ENCODE data around the gene PAIP1. TPM values are rescaled to one million over a fixed set of nuclear protein-coding genes. Genes with fewer than 3 reads are reported as not detected.
A peak's percentile ranks its signal among the peaks of the same experiment; 100 is the strongest.

PAIP1 gene
- total and polyA plus RNA-seq, 8 donors = 78.2 to 149 (median 125) TPM

DNA sequence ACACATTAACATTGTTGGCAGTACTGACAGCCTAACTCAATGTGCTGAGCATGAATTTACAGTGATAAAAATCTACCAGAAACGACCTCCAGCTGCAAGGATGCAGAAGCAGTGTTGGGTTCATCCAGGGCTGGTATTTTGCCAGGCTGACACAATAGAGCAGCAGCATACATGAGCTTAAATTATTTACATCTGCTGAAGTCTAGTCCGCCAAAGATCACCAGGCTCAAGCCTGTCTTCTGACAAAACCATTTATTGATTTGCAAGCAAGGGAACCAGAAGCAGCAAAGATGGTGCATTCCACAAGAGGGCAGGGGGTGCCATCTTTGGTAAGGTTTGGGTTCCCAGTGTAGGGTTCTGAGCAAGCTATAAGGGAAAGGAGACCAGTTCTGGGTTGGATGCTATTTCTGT, 33.2 kb downstream of the PAIP1 start:
- Histone ChIP-seq H3K27ac (no peak overlapping the region), H3K36me3 (peaks cover 0 to 39% of the 10 kb centered on the region in 2 donors), H3K27me3 (no peaks in the 10 kb centered on the region), H3K4me1 (no peaks in the 10 kb centered on the region), H3K9me3 (no peaks in the 10 kb centered on the region), H3K4me3 (no peak overlapping the region)
- DNase-seq (peak in 1 of 4 donors; percentile 17), ATAC-seq (no peak)
- intact Hi-C loops (cut with DNase I) = no loop called here
- no peak for TF ChIP-seq CTCF (IDR thresholded peaks at IDR 0.05)

DNA sequence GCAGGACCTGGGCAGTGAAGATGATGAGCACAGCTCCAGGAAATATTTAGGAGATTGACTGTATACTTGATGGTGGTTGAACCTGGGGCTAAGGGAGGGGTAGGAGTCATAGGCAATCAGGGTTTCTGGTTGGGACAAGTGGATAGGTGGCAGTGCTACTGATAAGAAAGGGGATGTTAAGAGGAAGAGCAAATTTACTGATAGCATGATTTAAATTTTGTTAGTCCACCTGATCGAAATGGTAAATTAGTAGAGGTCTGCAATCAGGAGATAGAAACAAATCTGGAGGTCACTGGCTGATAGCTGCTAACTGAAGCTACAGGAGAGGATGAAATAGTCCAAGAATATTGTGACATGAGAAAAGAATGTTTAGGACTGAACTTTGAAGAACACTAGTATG, 36.3 kb downstream of the PAIP1 start:
- intact Hi-C loops (cut with DNase I) = no loop called here
- ATAC-seq (no peak), DNase-seq (no peak)
- no peak for TF ChIP-seq CTCF (IDR thresholded peaks at IDR 0.05)
- Histone ChIP-seq H3K36me3 (peaks cover 0 to 22% of the 10 kb centered on the region in 2 donors), H3K27me3 (no peaks in the 10 kb centered on the region), H3K9me3 (no peaks in the 10 kb centered on the region), H3K4me3 (no peak overlapping the region), H3K27ac (no peak overlapping the region), H3K4me1 (peaks cover 2 to 3% of the 10 kb centered on the region in 2 donors)

GRCh38 chr5:43515678-43516048, 41.2 kb downstream of the PAIP1 start:
- DNase-seq = no peak
- Histone ChIP-seq H3K27ac (peak overlapping the region; percentile 83 to 91), H3K36me3 (no peaks in the 10 kb centered on the region), H3K4me1 (peaks cover 11 to 18% of the 10 kb centered on the region in 2 donors), H3K4me3 (peak overlapping the region; percentile 53 to 58), H3K9me3 (no peaks in the 10 kb centered on the region), H3K27me3 (no peaks in the 10 kb centered on the region)
- no peak for ATAC-seq
- TF ChIP-seq CTCF (IDR thresholded peaks at IDR 0.05) = no peak
- intact Hi-C loops (cut with DNase I) = no loop called here

GRCh38 chr5:43514816-43515677, 41.8 kb downstream of the PAIP1 start, which contains the start of gene C5orf34:
C5orf34 (minus strand) TSS chr5:43515148; CDS start chr5:43509339, 5,809 bp downstream.
- intact Hi-C loops (cut with DNase I) = no loop called here
- H3K9me3 ChIP-seq = no peaks in the 10 kb centered on the region
- H3K36me3 ChIP-seq = no peaks in the 10 kb centered on the region
- TF ChIP-seq CTCF (IDR thresholded peaks at IDR 0.05) = no peak
- peak within 1 kb of the TSS; percentile 53 to 58 for H3K4me3 ChIP-seq
- peaks cover 11 to 18% of the 10 kb centered on the region in 2 donors for H3K4me1 ChIP-seq
- peak within 1 kb of the TSS; percentile 83 to 91 for H3K27ac ChIP-seq
- no peaks in the 10 kb centered on the region for H3K27me3 ChIP-seq
- DNase-seq (peak; percentile 93 to 98 (median 97)), ATAC-seq (peak; percentile 100)

DNA sequence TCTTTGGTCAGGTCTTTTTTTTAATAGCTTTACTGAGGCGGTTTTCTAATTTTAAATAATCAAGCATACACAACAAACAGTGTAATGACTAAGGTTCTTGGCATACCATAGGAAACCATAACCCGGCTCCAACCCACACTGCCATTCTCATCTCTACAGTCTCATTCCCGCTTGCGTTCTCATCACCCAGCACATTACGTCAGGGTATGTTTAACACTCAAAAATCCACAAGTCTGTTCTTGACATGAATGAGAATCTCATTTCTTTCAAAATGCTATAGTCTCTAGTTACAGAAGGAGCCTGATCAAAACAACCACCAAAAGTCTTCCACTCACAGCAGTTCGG, 42.4 kb downstream of the PAIP1 start:
- Histone ChIP-seq H3K9me3 (no peaks in the 10 kb centered on the region), H3K4me3 (peak overlapping the region; percentile 53 to 58), H3K27ac (peak overlapping the region; percentile 83 to 91), H3K4me1 (peaks cover 11 to 18% of the 10 kb centered on the region in 2 donors), H3K27me3 (no peaks in the 10 kb centered on the region), H3K36me3 (no peaks in the 10 kb centered on the region)
- DNase-seq (no peak), ATAC-seq (peak; percentile 42)
- TF ChIP-seq CTCF (IDR thresholded peaks at IDR 0.05) = no peak
- intact Hi-C loops (cut with DNase I) = no loop called here

Data from left lung (tissue), 10 donors.